Measurements from ENCODE around the gene HM13. TPM values are rescaled to one million over a fixed set of nuclear protein-coding genes. Genes with fewer than 3 reads are reported as not detected.

Gene HM13
- total and polyA plus RNA-seq, 2 of the 13 experiments (the other 11 are each of a cell fraction or from before 2014, with no cell fraction given) = 118 to 243 TPM

DNA sequence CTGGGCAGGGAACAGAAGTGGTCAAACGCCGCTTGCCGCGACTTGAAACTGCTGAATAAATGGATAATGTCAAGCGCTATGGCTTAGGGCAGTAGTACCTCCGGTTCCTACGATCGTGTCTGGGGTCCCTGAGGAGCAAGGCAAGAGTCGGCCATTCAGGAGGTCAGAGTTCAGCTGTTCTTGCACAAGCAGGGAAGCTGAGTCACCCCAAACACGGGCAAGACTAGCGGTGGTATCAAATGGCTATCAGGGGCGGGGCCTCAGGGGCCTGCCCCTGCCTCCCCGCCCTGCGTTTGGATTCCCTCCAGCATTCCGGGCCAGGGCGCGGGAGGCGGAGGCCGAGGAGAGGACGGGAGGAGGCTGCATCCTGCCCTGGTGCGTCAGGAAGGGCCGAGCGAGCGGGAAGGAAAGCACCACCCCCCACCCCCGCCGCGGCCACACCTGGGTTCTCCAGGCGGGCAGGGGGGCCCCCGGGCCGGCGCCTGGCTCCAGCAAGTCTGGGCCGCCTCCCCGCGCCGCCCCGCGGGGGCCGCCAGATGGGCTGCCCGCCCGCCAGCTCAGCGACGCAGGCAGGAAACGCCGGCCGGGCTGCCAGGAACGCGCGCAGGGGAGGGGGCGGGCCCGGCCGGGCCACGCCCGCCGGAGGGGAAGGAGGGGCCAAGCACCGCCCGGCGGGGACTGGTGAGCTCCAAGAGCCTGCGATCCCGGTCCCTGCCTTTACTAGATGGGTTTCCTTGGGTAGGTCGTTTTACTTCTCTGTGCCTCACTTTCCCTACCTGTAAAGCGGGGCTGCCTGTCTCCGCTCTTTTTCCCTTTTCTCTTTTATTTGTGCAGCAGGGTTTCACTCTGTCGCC lies 58.7 kb downstream of the HM13 start (continued):
- TF ChIP-seq ZNF451 (CRISPR knock-in tag; IDR thresholded peaks at IDR 0.05) = no peak
- no peak for TF ChIP-seq GRHL1 (CRISPR knock-in tag; conservative IDR thresholded peaks at IDR 0.05)
- TF ChIP-seq ZNF33A (CRISPR knock-in tag; IDR thresholded peaks at IDR 0.05; ENCODE audit: borderline replicate concordance) = no peak
- TF ChIP-seq ZNF841 (CRISPR knock-in tag; IDR thresholded peaks at IDR 0.05; ENCODE audit: borderline replicate concordance) = no peak
- peak; percentile 84 for TF ChIP-seq THAP11 (CRISPR knock-in tag; IDR thresholded peaks at IDR 0.05)
- TF ChIP-seq ZNF724P (CRISPR knock-in tag; IDR thresholded peaks at IDR 0.05; ENCODE audit: borderline replicate concordance) = no peak
- TF ChIP-seq NFKBIZ (CRISPR knock-in tag; IDR thresholded peaks at IDR 0.05) = peak; percentile 94; the same call in 1 of the 2 replicates
- TF ChIP-seq, protein P1, sequence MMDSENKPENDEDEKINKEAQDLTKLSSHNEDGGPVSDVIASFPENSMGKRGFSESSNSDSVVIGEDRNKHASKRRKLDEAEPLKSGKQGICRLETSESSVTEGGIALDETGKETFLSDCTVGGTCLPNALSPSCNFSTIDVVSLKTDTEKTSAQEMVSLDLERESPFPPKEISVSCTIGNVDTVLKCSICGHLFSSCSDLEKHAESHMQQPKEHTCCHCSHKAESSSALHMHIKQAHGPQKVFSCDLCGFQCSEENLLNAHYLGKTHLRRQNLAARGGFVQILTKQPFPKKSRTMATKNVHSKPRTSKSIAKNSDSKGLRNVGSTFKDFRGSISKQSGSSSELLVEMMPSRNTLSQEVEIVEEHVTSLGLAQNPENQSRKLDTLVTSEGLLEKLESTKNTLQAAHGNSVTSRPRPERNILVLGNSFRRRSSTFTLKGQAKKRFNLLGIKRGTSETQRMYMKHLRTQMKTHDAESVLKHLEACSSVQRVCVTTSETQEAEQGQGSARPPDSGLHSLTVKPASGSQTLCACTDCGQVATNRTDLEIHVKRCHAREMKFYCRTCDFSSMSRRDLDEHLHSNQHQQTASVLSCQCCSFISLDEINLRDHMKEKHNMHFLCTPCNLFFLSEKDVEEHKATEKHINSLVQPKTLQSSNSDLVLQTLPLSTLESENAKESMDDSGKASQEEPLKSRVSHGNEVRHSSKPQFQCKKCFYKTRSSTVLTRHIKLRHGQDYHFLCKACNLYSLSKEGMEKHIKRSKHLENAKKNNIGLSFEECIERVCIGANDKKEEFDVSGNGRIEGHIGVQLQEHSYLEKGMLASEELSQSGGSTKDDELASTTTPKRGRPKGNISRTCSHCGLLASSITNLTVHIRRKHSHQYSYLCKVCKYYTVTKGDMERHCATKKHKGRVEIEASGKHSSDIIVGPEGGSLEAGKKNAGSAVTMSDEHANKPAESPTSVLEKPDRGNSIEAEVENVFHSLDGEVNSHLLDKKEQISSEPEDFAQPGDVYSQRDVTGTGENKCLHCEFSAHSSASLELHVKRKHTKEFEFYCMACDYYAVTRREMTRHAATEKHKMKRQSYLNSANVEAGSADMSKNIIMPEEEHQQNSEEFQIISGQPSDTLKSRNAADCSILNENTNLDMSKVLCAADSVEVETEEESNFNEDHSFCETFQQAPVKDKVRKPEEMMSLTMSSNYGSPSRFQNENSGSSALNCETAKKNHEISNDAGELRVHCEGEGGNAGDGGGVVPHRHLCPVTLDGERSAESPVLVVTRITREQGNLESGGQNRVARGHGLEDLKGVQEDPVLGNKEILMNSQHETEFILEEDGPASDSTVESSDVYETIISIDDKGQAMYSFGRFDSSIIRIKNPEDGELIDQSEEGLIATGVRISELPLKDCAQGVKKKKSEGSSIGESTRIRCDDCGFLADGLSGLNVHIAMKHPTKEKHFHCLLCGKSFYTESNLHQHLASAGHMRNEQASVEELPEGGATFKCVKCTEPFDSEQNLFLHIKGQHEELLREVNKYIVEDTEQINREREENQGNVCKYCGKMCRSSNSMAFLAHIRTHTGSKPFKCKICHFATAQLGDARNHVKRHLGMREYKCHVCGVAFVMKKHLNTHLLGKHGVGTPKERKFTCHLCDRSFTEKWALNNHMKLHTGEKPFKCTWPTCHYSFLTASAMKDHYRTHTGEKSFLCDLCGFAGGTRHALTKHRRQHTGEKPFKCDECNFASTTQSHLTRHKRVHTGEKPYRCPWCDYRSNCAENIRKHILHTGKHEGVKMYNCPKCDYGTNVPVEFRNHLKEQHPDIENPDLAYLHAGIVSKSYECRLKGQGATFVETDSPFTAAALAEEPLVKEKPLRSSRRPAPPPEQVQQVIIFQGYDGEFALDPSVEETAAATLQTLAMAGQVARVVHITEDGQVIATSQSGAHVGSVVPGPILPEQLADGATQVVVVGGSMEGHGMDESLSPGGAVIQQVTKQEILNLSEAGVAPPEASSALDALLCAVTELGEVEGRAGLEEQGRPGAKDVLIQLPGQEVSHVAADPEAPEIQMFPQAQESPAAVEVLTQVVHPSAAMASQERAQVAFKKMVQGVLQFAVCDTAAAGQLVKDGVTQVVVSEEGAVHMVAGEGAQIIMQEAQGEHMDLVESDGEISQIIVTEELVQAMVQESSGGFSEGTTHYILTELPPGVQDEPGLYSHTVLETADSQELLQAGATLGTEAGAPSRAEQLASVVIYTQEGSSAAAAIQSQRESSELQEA (CRISPR knock-in tag; IDR thresholded peaks at IDR 0.05; ENCODE audit: not compliant biosample characterization) = peak; percentile 96
- no peak for TF ChIP-seq RFX3 (CRISPR knock-in tag; IDR thresholded peaks at IDR 0.05)
- peak; percentile 82 for TF ChIP-seq TFE3 (CRISPR knock-in tag; IDR thresholded peaks at IDR 0.05)
- TF ChIP-seq HNF1B (CRISPR knock-in tag; IDR thresholded peaks at IDR 0.05) = peak; percentile 98
- TF ChIP-seq IKZF4 (CRISPR knock-in tag; IDR thresholded peaks at IDR 0.05; ENCODE audit: borderline replicate concordance, low read depth, not compliant biosample characterization) = peak; percentile 98
- peak; percentile 99 for TF ChIP-seq TGIF2 (CRISPR knock-in tag; IDR thresholded peaks at IDR 0.05)
- peak; percentile 99 for TF ChIP-seq RBFOX2 (IDR thresholded peaks at IDR 0.05; ENCODE audit: low read depth, low read length)
- TF ChIP-seq ZBTB20 (CRISPR knock-in tag; IDR thresholded peaks at IDR 0.05; ENCODE audit: borderline replicate concordance, low read depth) = peak; percentile 84; the same call in 1 of the 2 replicates

Data from HepG2 (cell line).